Hindlimb muscle (tissue), 1 donor: ENCODE results near the gene CALY. TPM values are rescaled to one million over a fixed set of nuclear protein-coding genes. Genes with fewer than 3 reads are reported as not detected.
"Not testable (repeated sequence)": the region's sequence is repeated elsewhere in the genome, so short reads cannot be mapped to it uniquely, and the experiment has no call there.

Source experiments
- DNase-seq: peaks from one replicate; pipeline ENCODE4 v3.0.0-alpha.2; 2013
- polyA plus RNA-seq: library from polyadenylated mRNA; unstranded; fragments of 120-200 nt; gene quantifications from one replicate; pipeline ENCODE4 v1.2.1, GENCODE V29; 2013; ENCODE audit not compliant: insufficient read length

The CALY gene
- polyA plus RNA-seq, 1 donor = not detected

- DNase-seq = no peak
Observed at GRCh38 chr10:133328358-133329343, 8.0 kb downstream of the CALY start.

GRCh38 chr10:133327651-133328357, 8.9 kb downstream of the CALY start:
- no peak for DNase-seq

- DNase-seq = no peak
Observed at GRCh38 chr10:133326745-133327650, 9.7 kb downstream of the CALY start.

- DNase-seq = no peak
Observed at GRCh38 chr10:133326223-133326551, 10.5 kb downstream of the CALY start.

DNA sequence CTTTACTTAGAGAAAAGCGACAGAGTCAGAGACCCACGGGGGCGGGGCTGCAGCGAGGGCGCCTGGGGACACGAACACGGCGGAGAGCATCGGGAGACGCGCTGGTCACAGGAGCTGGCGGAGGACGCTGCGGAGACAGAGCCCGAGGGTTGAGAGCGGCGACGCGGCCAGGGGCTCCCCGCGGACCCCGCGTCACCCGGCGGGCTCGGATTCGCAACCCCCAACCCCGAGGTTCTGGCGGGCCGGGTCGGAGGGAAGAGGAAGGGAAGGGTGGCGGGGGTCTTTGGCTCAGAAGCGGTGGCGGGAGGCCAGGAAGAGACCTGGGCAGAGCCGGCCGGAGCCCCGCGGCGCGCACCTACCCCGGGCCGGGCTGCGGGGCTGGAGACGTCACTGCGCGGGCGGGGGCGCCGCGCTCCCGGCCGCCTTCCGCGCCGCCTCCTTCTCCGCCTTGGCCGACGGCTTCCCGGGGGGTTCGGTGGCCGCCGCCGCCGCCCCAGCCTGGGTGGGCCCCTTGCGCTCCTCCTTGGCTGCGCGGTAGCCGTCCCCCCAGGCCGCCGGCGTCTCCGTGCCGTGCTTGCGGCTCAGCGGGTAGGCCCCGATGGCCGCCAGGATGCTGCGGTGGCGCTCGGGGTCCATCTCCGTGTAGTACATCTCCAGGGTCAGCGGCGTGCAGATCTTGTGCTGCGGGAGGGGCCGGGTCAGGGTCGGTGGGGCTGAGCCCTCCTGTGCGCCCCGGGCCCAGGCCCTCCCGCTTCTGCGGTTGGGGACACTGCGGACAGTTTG, 11.1 kb downstream of the CALY start:
- DNase-seq = no peak

- no peak for DNase-seq
Observed at GRCh38 chr10:133324857-133325260, 11.8 kb downstream of the CALY start.

GRCh38 chr10:133324198-133324792, 12.4 kb downstream of the CALY start:
- no peak for DNase-seq

DNA sequence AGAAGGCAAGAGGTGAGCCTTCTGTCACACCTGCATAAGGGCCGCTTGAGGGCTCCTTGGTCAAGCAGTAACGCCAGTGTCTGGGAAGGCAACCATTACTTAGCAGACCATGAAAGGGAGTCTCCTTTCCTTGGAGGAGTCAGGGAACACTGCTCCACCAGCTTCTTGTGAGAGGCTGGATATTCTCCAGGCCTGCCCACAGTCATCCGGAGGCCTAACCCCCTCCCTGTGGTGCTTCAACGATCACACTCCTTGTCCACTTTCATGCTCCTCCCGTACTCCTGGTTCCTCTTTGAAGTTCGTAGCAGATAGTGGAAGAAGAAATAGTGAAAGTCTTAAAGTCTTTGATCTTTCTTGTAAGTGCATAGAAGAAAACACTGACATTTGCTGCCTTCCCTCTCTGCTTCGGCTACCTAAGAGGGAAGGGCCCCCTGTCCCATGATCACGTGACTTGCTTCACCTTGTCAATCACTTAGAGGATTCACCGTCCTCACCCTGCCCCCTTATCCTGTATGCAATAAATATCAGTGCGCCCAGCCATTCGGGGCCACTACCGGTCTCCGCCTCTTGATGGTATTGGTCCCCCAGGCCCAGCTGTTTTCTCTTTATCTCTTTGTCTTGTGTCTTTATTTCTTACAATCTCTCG, 14.5 kb downstream of the CALY start:
- DNase-seq = not testable (repeated sequence)

GRCh38 chr10:133320852-133321422, 15.8 kb downstream of the CALY start:
- not testable (repeated sequence) for DNase-seq

DNA sequence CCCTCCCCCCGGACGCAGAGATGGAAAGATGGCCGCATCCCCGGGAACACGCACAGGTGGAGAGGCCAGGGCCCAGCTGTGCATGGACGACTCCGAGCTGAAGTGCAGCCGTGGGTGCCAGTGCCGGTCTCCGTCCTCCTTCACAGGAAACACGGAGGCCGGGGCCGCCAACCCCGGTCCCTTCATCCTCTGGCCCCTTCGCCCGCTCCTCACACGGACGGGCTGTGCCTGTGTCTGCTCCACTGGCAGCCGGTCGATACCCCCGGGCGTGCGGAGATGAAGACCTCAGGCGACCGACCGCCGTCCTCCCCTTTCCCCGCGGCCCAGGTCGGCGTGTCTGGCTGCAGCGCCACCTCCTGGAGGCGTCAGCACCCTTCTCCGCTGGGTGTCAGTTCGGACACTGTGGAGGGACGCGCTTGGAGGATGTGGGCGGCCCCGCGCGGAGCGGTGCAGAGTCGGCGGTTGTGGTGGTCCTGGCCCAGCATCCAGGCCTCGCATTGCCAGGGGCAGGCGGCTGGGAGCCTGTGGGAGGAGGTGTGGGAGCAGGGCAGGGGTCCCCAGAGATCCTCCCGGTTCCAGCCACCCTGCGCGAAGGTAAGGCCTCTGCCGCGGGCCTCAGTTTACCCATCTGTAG, 18.1 kb downstream of the CALY start:
- no peak for DNase-seq

GRCh38 chr10:133316732-133317131, 20.0 kb downstream of the CALY start:
- no peak for DNase-seq

DNA sequence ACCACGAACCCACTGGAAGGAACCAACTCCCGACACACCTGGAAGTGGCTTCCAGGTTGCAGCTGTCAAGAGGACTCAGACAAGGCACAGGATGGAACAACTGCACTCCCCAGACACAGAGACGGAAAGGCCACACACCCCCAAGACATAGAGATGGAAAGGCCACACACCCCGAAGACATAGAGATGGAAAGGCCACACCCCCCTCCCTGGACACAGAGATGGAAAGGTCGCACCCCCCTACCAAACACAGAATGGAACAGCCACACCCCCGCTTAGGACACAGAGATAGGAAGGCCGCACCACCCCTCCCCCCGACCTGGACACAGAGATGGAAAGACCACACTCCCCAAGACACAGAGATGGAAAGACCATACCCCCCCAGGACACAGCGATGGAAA, 20.4 kb downstream of the CALY start:
- DNase-seq = no peak

DNA sequence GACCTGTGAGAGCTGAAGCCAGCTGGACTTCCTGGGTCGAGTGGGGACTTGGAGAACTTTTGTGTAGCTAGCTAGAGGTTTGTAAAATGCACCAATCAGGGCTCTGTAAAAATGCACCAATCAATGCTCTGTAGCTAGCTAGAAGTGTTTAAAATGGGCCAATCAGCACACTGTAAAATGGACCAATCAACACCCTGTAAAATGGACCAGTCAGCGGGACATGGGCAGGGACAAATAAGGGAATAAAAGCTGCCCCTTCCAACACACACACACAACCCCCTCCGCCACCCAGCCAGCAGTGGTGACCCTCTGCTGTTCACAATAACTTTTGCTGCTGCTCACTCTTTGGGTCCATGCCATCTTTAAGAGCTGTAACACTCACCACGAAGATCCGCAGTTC, 20.8 kb downstream of the CALY start:
- DNase-seq = no peak

DNA sequence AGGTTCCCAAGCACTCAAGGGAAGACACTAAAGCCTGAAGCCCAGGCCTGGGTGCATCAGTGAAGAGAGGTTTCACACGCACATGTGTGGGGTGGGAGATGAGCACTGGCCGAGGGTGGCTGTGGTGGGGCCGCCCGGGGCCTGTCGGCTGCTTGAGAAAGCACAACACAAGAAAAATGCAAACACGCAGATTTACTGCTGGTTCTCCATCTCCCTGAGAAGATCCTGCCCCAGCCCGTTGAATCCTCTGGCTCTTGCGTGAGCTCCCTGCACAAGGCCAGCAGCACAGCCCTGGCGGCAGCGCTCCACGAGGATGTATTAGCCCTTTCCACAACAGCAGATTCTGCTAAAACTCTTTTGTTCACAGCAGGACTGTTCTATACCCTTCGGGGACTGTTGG, 21.8 kb downstream of the CALY start:
- no peak for DNase-seq

DNA sequence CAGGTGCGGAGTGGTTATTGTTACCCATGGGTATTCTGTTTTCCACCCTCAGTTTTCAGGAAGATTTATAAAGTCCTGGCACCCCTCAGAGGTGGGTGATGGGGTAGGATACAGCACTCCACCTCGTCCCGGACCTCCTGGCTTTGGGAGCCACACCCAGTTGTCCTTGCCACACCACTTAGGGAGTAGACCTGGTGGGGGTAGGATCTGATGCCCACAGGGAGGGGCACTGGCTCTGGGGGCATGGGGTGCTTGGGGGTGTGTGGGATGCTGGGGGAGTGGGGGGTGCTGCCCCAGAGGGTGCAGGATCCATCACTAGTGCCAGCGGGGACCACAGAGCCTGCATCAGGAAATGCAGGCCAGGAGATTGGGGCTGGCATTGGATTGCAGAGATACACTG, 23.5 kb downstream of the CALY start:
- no peak for DNase-seq

DNA sequence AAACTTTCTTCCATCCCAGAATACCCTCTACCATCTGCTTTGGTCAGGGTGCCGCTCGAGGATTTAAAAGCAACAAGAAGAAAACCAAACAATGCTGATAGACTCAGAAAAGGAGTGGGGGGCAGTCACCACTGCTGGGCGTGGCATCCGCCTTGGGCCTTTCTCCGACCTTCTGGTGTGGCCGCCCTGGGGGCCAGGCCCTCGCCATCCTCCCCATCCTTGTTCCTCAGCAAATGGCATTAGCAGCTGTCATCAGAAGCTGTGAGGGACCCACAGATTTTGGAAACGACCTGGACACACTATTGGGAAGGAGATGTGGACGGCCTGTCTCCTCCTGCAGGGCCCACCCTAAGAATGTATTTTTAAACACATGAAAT, 23.9 kb downstream of the CALY start:
- no peak for DNase-seq

- DNase-seq = no peak
Observed at GRCh38 chr10:133312016-133312768, 24.5 kb downstream of the CALY start.

GRCh38 chr10:133311570-133311969, 25.1 kb downstream of the CALY start:
- DNase-seq = no peak

DNA sequence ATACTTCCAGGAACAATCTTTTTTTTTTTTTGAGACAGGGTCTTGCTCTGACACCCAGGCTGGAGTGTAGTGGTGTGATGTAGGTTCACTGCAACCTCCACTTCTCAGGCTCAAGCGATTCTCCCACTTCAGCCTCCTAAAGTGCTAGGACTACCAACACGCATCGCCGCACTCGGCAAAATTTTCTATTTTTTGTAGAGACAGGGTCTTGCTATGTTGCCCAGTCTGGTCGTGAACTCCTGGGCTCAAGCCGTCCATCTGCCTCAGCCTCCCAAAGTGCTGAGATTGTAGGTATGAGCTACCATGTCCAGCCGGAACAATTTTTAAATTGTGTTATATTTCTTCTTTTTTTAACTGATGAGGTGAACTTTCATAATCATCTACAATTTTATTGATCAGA, 25.9 kb downstream of the CALY start:
- DNase-seq = no peak

DNA sequence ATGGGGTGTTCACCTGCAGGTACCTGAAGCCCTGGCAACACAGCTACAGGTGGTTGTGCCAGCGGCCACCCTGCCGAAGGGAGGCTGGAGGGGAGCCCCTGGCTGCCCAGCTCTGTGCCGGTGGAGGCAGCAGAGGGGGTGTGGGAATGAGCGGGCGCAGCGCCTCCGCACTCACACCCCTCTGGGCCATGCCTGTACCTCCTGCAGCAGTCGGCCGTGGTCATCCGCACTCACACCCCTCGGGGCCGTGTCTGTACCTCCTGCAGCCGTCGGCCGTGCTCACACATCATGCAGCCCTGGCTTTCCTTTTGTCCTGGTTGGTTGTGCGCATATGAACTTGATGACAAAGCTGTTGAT, 26.3 kb downstream of the CALY start:
- no peak for DNase-seq
